Progenitor cell of endocrine pancreas (in vitro differentiated cells): Measurements from ENCODE around the gene PAFAH1B1. TPM values are rescaled to one million over a fixed set of nuclear protein-coding genes. Genes with fewer than 3 reads are reported as not detected.

Source experiments
- DNase-seq: peaks from one replicate; pipeline ENCODE4 v3.0.0; 2021; ENCODE audit warnings: low spot score; ENCODE audit not compliant: unreplicated experiment
- H3K27ac Mint-ChIP-seq: 2 replicates; pipeline ENCODE4 v1.8.0; 2021; ENCODE audit warnings: mild to moderate bottlenecking, moderate library complexity, mixed read lengths
- H3K27me3 Mint-ChIP-seq: 2 replicates; pipeline ENCODE4 v1.8.0; 2021; ENCODE audit warnings: mixed read lengths
- H3K36me3 Mint-ChIP-seq: 2 replicates; pipeline ENCODE4 v1.8.0; 2022; ENCODE audit warnings: mixed read lengths; ENCODE audit not compliant: insufficient read depth
- H3K4me1 Mint-ChIP-seq: 2 replicates; pipeline ENCODE4 v1.8.0; 2021; ENCODE audit warnings: low read depth, mixed read lengths
- H3K4me3 Mint-ChIP-seq: 2 replicates; pipeline ENCODE4 v1.8.0; 2021; ENCODE audit warnings: low read depth, mild to moderate bottlenecking, moderate library complexity, mixed read lengths
- H3K9me3 Mint-ChIP-seq: 2 replicates; pipeline ENCODE4 v1.8.0; 2021; ENCODE audit warnings: low read depth, mixed read lengths
- total RNA-seq: library from RNA; stranded (reverse); gene quantifications from 2 replicates; pipeline ENCODE4 v1.2.1, GENCODE V29; 2021
- TF ChIP-seq, protein P1 (sequence below): fragments of 200-600 bp; sonication (generic); IDR thresholded peaks from one replicate; pipeline ENCODE4 v1.5.0; 2021; ENCODE audit warnings: antibody characterized with exemption, mild to moderate bottlenecking; ENCODE audit not compliant: unreplicated experiment

The PAFAH1B1 gene
- total RNA-seq, 1 donor from 2014 or later = 140 TPM

DNA sequence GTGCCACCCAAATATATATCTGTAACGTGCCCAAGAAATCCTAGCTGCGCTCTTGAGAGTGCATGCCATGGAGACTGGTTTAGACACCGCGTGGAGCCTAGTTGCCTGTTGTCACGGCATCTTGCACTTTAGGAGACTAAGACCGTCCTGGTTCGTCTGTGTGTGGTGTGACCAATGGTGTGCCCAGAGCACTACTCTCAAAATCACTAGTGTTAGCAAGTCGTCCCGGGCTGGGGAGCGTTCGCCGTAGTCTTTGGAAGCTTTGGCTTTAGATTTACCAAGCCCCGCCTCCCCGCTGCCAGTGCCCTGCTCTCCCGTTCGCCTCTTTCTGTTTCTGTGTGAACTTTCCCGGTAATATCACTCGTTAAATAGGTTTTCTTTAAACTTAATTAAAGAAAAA is 91.1 kb downstream of the PAFAH1B1 start:
- TF ChIP-seq, protein P1, sequence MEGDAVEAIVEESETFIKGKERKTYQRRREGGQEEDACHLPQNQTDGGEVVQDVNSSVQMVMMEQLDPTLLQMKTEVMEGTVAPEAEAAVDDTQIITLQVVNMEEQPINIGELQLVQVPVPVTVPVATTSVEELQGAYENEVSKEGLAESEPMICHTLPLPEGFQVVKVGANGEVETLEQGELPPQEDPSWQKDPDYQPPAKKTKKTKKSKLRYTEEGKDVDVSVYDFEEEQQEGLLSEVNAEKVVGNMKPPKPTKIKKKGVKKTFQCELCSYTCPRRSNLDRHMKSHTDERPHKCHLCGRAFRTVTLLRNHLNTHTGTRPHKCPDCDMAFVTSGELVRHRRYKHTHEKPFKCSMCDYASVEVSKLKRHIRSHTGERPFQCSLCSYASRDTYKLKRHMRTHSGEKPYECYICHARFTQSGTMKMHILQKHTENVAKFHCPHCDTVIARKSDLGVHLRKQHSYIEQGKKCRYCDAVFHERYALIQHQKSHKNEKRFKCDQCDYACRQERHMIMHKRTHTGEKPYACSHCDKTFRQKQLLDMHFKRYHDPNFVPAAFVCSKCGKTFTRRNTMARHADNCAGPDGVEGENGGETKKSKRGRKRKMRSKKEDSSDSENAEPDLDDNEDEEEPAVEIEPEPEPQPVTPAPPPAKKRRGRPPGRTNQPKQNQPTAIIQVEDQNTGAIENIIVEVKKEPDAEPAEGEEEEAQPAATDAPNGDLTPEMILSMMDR = no peak
- H3K4me1 Mint-ChIP-seq = peaks cover 26% of the 10 kb centered on the region
- peak overlapping the region; percentile 76 for H3K27ac Mint-ChIP-seq
- H3K9me3 Mint-ChIP-seq = no peaks in the 10 kb centered on the region
- peaks cover 20% of the 10 kb centered on the region for H3K36me3 Mint-ChIP-seq
- no peak overlapping the region for H3K4me3 Mint-ChIP-seq
- H3K27me3 Mint-ChIP-seq = no peaks in the 10 kb centered on the region
- DNase-seq = no peak

GRCh38 chr17:2685696-2686095 is 92.2 kb downstream of the PAFAH1B1 start:
- Mint-ChIP-seq H3K36me3 (peaks cover 13% of the 10 kb centered on the region), H3K9me3 (no peaks in the 10 kb centered on the region), H3K4me1 (peaks cover 26% of the 10 kb centered on the region), H3K27me3 (no peaks in the 10 kb centered on the region), H3K27ac (no peak overlapping the region), H3K4me3 (no peak overlapping the region)
- TF ChIP-seq, protein P1 = no peak
- DNase-seq = no peak

DNA sequence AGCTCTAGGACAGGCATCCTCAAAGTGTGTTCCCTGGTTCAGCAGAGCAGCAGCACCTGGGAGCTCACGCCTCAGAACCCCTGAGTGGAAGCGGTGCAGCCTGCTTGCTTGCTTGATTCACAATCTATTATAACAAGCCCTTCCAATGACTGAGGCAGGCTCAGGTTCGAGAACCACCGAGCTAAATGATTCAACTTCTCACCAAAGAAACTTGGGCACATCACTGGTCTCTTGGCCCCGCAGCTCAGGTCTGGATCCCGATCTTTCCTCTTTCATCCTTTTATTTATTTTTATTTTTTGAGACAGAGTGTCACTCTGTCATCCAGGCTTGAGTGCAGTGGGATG is 93.6 kb downstream of the PAFAH1B1 start:
- no peak for DNase-seq
- Mint-ChIP-seq H3K27ac (peak overlapping the region; percentile 52), H3K27me3 (no peaks in the 10 kb centered on the region), H3K4me3 (no peak overlapping the region), H3K9me3 (no peaks in the 10 kb centered on the region), H3K36me3 (peaks cover 4% of the 10 kb centered on the region), H3K4me1 (peaks cover 26% of the 10 kb centered on the region)
- TF ChIP-seq, protein P1 = no peak

- Mint-ChIP-seq H3K27me3 (no peaks in the 10 kb centered on the region), H3K9me3 (no peaks in the 10 kb centered on the region), H3K27ac (peak overlapping the region; percentile 65), H3K4me1 (peaks cover 14% of the 10 kb centered on the region), H3K4me3 (no peak overlapping the region), H3K36me3 (peaks cover 5% of the 10 kb centered on the region)
- DNase-seq = peak; percentile 9
- TF ChIP-seq, protein P1 = no peak
Observed at GRCh38 chr17:2688351-2689342, 95.2 kb downstream of the PAFAH1B1 start.

- Mint-ChIP-seq H3K4me1 (peaks cover 7% of the 10 kb centered on the region), H3K4me3 (no peak overlapping the region), H3K27me3 (no peaks in the 10 kb centered on the region), H3K27ac (peak overlapping the region; percentile 65), H3K36me3 (peaks cover 1% of the 10 kb centered on the region), H3K9me3 (no peaks in the 10 kb centered on the region)
- DNase-seq = peak; percentile 11
- TF ChIP-seq, protein P1 = no peak
Observed at GRCh38 chr17:2689411-2690164, 96.1 kb downstream of the PAFAH1B1 start.
